HG03060 (cell line): ENCODE measurements around the gene SRY.
"Not testable (repeated sequence)": the region's sequence is repeated elsewhere in the genome, so short reads cannot be mapped to it uniquely, and the experiment has no call there.

ENCODE experiments used
- ATAC-seq: cut with Tn5 transposase; IDR thresholded peaks from one replicate; pipeline ENCODE4 v1.9.1; 2021; ENCODE audit warnings: low read depth, moderate number of reproducible peaks; ENCODE audit not compliant: unreplicated experiment

Gene SRY

DNA sequence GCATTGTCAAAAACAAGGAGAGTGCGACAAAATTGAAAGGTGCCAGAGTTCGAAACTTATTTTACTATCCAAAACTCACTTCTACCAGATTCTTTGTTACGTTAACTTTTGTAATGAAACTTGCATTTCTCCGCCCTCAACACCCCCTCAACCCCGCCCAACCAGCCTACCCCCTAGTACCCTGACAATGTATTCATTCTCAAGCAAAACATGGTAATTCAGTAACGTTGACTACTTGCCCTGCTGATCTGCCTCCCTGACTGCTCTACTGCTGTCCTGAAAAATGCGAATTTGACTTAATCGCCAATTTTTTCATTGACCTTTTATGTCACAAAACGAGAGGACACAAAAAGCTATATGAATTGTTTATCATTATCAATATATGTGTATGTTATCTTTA, at the start of gene SRY:
SRY (minus strand) TSS at position 83 of the 400 bp plus-strand sequence; CDS start at position 4, 79 bp downstream.
- no peak for ATAC-seq

DNA sequence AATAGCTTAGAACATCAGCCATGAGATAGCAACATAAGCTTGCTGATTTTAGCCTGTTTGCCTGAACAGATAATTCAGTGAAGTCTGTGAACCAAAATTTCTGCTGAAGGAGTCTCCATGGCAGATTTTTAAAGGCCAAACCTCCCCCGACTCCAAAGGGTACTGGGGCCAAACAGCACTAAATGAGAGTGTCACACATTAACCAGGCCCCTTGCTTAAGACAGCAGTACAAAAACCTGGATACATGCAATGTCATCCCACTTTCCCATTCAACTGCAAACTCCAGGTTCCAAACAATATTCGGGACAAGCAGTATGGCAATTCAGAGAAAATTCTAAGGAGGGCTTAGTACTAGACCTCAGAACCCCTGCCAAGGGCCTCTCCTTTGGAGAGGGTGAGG, 49.6 kb upstream of the SRY start:
- ATAC-seq = no peak

GRCh38 chrY:2835230-2835629, 47.7 kb upstream of the SRY start:
- ATAC-seq = no peak

- ATAC-seq = no peak
These were observed 41.0 kb upstream of the SRY start for GRCh38 chrY:2828497-2828896.

GRCh38 chrY:2824471-2824870, 37.0 kb upstream of the SRY start:
- no peak for ATAC-seq

DNA sequence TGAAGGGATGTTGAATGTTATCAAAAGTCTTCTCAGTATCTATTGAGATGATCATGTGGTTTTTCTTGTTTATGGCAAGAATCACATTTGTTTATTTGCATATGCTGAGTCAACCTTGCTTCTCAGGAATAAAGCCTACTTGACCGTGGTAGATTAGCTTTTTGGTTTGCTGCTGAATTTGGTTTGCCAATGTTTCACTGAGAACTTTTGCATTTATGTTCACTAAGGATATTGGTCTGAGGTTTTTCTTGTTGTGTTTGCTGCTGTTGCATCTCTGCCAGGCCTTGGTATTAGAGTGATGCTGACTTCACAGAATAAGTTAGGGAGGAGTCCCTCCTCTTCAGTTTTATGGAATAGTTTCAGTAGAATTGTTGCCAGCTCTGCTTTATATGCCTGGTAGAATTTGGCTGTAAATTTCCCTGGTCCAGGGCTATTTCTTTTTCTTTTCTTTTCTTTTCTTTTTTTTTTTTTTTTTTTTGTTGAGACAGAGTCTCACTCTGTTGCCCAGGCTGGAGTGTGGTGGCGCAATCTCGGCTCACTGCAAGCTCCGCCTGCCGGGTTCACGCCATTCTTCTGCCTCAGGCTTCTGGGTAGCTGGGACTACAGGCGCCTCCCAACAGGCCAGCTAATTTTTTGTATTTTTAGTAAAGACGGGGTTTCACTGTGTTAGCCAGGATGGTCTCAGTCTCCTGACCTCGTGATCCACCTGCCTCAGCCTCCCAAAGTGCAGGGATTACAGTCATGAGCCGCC, 29.8 kb upstream of the SRY start:
- not testable (repeated sequence) for ATAC-seq

- no peak for ATAC-seq
These were observed 12.8 kb upstream of the SRY start for GRCh38 chrY:2800246-2800645.

GRCh38 chrY:2797991-2798390, 10.5 kb upstream of the SRY start:
- ATAC-seq = no peak

GRCh38 chrY:2796977-2797523, 9.6 kb upstream of the SRY start:
- no peak for ATAC-seq

DNA sequence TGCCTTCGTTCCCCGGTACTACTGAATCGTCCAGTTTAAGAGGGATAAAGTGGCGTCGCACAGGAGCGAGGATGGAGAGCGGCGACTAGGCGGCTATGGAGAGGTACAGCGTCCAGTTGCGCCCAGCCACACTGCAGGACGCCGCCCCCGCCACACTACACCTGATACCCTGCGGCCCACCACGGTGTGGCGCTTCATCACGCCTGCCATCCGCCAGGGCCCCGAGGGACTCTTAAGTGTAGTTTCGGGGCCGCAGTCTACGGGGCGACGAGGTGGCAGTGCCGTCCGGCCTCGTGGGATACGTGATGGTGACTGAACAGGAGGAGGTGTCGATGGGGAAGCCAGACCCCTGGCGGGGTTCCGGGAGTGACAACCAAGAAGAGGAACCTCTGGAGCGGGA, 2.3 kb upstream of the SRY start:
- no peak for ATAC-seq

DNA sequence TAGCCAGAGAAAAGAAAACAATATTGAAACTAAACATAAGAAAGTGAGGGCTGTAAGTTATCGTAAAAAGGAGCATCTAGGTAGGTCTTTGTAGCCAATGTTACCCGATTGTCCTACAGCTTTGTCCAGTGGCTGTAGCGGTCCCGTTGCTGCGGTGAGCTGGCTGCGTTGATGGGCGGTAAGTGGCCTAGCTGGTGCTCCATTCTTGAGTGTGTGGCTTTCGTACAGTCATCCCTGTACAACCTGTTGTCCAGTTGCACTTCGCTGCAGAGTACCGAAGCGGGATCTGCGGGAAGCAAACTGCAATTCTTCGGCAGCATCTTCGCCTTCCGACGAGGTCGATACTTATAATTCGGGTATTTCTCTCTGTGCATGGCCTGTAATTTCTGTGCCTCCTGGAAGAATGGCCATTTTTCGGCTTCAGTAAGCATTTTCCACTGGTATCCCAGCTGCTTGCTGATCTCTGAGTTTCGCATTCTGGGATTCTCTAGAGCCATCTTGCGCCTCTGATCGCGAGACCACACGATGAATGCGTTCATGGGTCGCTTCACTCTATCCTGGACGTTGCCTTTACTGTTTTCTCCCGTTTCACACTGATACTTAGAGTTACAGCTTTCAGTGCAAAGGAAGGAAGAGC, 488 bp downstream of the SRY start:
- no peak for ATAC-seq
